Prostate gland (tissue), 2 donors: Measurements from ENCODE around the gene SCNN1G. TPM values are rescaled to one million over a fixed set of nuclear protein-coding genes. Genes with fewer than 3 reads are reported as not detected.

ENCODE experiments used
- DNase-seq: peaks from one replicate; pipeline ENCODE4 v3.0.0-alpha.2; 2019; ENCODE audit warnings: low spot score
- H3K27ac ChIP-seq, 2 donors: fragments of 200-600 bp; sonication (generic); 2 replicates each; pipeline ENCODE4 v1.5.1; 2017 to 2019
- H3K27me3 ChIP-seq: fragments of 200-600 bp; sonication (generic); replicated peaks from 2 replicates; pipeline ENCODE4 v1.5.1; 2019; ENCODE audit not compliant: insufficient read depth
- H3K36me3 ChIP-seq, 2 donors: fragments of 200-600 bp; sonication (generic); 1 replicate in 1 of 2; 2 replicates in 1 of 2; pipeline versions ENCODE4 v1.5.1 to v1.8.1; 2017 to 2019
- H3K4me1 ChIP-seq: fragments of 200-600 bp; sonication (generic); replicated peaks from 2 replicates; pipeline ENCODE4 v1.5.1; 2019
- H3K4me3 ChIP-seq, 2 donors: fragments of 200-600 bp; sonication (generic); 2 replicates each; pipeline ENCODE4 v1.5.1; 2017 to 2019
- H3K9me3 ChIP-seq: fragments of 200-600 bp; sonication (generic); 2 replicates; pipeline ENCODE4 v1.5.1; 2017
- POLR2A ChIP-seq: fragments of 450-650 bp; IDR thresholded peaks from one replicate; pipeline ENCODE4 v1.6.1; 2016; ENCODE audit warnings: antibody characterized with exemption, mild to moderate bottlenecking
- POLR2AphosphoS5 ChIP-seq: sonication (generic); formaldehyde crosslinking; IDR thresholded peaks from one replicate; pipeline ENCODE4 v1.6.1; 2017; ENCODE audit warnings: antibody characterized with exemption
- WGBS: methylation state at CpG from one replicate; pipeline ENCODE4 v1.1.5; 2018; 5-methylcytosine and 5-hydroxymethylcytosine counted together
- intact Hi-C: fragments of 100-400 bp; cut with DNase I; formaldehyde crosslinking; loops from one replicate; pipeline ENCODE4 v1.14.2; 2022
- total RNA-seq, 2 donors: library from RNA; depleted of rRNA; stranded (reverse); fragments of >200 nt; gene quantifications; one replicate each; pipeline ENCODE4 v1.1.0, GENCODE V29; 2016
- TF ChIP-seq, protein P1 (sequence below), 4 experiments: fragments of 200-600 bp in 2 of 4; fragments of 450-650 bp in 2 of 4; sonication (generic) in 2 of 4; IDR thresholded peaks; 1 replicate in 3 of 4; 2 replicates in 1 of 4; pipeline ENCODE4 v1.5.1; 2016 to 2019; ENCODE audit warnings: antibody characterized with exemption in 4 of 4, mild to moderate bottlenecking in 2 of 4, moderate library complexity in 2 of 4

Gene SCNN1G
- total RNA-seq, 2 donors from 2014 or later: 8.6 to 11.1 TPM

GRCh38 chr16:23227529-23227928, 45.0 kb downstream of the SCNN1G start:
- 83% methylated on average over 4 of the region's 4 CpGs for WGBS
- DNase-seq: no peak
- Histone ChIP-seq H3K9me3 (no peaks in the 10 kb centered on the region), H3K4me1 (no peaks in the 10 kb centered on the region), H3K27ac (no peak overlapping the region), H3K36me3 (no peaks in the 10 kb centered on the region), H3K27me3 (peaks cover 2% of the 10 kb centered on the region), H3K4me3 (no peak overlapping the region)
- intact Hi-C loops: no loop called here
- no peak for TF ChIP-seq POLR2AphosphoS5
- TF ChIP-seq, protein P1, sequence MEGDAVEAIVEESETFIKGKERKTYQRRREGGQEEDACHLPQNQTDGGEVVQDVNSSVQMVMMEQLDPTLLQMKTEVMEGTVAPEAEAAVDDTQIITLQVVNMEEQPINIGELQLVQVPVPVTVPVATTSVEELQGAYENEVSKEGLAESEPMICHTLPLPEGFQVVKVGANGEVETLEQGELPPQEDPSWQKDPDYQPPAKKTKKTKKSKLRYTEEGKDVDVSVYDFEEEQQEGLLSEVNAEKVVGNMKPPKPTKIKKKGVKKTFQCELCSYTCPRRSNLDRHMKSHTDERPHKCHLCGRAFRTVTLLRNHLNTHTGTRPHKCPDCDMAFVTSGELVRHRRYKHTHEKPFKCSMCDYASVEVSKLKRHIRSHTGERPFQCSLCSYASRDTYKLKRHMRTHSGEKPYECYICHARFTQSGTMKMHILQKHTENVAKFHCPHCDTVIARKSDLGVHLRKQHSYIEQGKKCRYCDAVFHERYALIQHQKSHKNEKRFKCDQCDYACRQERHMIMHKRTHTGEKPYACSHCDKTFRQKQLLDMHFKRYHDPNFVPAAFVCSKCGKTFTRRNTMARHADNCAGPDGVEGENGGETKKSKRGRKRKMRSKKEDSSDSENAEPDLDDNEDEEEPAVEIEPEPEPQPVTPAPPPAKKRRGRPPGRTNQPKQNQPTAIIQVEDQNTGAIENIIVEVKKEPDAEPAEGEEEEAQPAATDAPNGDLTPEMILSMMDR (IDR thresholded peaks at IDR 0.05): no peak
- TF ChIP-seq POLR2A: no peak

DNA sequence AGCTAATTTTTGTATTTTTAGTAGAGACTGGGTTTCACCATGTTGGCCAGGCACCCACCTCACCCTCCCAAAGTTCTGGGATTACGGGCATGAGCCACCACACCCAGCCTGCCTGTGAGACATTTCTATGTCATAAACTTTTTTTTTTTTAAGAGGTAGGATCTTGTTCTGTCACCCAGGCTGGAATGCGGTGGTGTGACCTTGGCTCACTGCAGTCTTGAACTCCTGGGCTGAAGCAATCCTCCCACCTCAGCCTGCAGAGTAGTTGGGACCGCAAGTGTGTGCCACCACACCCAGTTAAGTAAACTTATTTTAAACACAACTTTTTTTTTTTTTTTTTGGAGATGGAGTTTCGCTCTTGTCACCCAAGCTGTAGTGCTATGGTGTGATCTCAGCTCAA, 47.2 kb downstream of the SCNN1G start:
- TF ChIP-seq POLR2A (no peak), POLR2AphosphoS5 (no peak)
- TF ChIP-seq, protein P1 (IDR thresholded peaks at IDR 0.05): no peak
- Histone ChIP-seq H3K4me1 (no peaks in the 10 kb centered on the region), H3K9me3 (no peaks in the 10 kb centered on the region), H3K27me3 (peaks cover 2% of the 10 kb centered on the region), H3K36me3 (no peaks in the 10 kb centered on the region), H3K4me3 (no peak overlapping the region), H3K27ac (no peak overlapping the region)
- DNase-seq: no peak
- intact Hi-C loops: no loop called here
- 81% methylated on average over 4 of the region's 4 CpGs for WGBS

GRCh38 chr16:23232806-23233205, 50.3 kb downstream of the SCNN1G start:
- H3K36me3 ChIP-seq: no peaks in the 10 kb centered on the region
- H3K27me3 ChIP-seq: peaks cover 2% of the 10 kb centered on the region
- H3K4me1 ChIP-seq: no peaks in the 10 kb centered on the region
- no peak for DNase-seq
- H3K27ac ChIP-seq: no peak overlapping the region
- 21% methylated on average over 2 of the region's 2 CpGs for WGBS
- no peak overlapping the region for H3K4me3 ChIP-seq
- intact Hi-C loops: no loop called here
- H3K9me3 ChIP-seq: no peaks in the 10 kb centered on the region
- TF ChIP-seq POLR2AphosphoS5 (no peak), POLR2A (no peak)
- TF ChIP-seq, protein P1 (IDR thresholded peaks at IDR 0.05): no peak

DNA sequence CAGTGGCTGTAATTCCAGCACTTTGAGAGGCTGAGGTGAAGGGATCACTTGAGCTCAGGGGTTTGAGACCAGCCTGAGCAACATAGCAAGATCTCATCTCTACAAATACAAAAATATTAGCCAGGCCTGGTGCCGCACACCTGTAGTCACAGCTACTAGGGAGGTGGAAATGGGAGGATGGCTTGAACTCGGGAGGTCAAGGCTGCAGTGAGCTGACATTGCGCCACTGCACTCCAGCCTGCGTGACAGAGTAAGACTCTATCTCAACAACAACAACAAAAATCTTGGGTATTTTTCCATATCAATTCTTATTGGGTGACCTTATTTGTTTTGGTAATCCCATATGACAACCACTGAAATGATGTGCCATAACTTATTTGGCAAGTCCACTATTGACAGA, 52.6 kb downstream of the SCNN1G start:
- H3K27ac ChIP-seq: no peak overlapping the region
- H3K36me3 ChIP-seq: no peaks in the 10 kb centered on the region
- H3K9me3 ChIP-seq: no peaks in the 10 kb centered on the region
- 87% methylated on average over 4 of the region's 4 CpGs for WGBS
- H3K27me3 ChIP-seq: peaks cover under 1% of the 10 kb centered on the region
- no peak for TF ChIP-seq POLR2A
- TF ChIP-seq POLR2AphosphoS5: no peak
- TF ChIP-seq, protein P1 (IDR thresholded peaks at IDR 0.05): no peak
- intact Hi-C loops: no loop called here
- no peak overlapping the region for H3K4me3 ChIP-seq
- no peaks in the 10 kb centered on the region for H3K4me1 ChIP-seq
- no peak for DNase-seq

DNA sequence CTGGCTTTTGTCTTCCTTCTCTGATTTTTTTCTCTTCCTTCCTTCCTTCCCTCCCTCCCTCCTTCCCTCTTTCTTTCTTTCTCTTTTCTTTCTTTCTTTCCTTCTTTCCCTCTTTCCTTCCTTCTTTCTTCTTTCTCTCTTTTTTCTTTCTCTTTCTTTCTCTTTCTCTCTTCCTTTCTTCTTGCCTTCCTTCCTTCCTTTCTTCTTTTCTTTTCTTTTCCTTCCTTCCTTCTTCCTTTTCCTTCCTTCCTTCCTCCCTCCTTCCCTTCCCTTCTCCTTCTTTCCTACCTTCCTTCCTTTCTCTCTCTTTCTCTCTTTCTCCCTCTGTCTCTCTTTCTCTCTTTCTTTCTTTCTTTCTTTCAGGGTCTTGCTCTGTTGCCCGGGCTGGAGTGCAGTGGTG, 54.4 kb downstream of the SCNN1G start:
- no peaks in the 10 kb centered on the region for H3K36me3 ChIP-seq
- no peak for DNase-seq
- WGBS: 100% methylated on average over 1 of the region's 1 CpG
- H3K4me3 ChIP-seq: no peak overlapping the region
- intact Hi-C loops: no loop called here
- no peak for TF ChIP-seq POLR2AphosphoS5
- TF ChIP-seq POLR2A: no peak
- TF ChIP-seq, protein P1 (IDR thresholded peaks at IDR 0.05): no peak
- no peaks in the 10 kb centered on the region for H3K9me3 ChIP-seq
- no peaks in the 10 kb centered on the region for H3K4me1 ChIP-seq
- H3K27ac ChIP-seq: no peak overlapping the region
- no peaks in the 10 kb centered on the region for H3K27me3 ChIP-seq
